ENCODE results near the gene ARHGEF11. TPM values are rescaled to one million over a fixed set of nuclear protein-coding genes. Genes with fewer than 3 reads are reported as not detected.

ARHGEF11 gene
- total RNA-seq, 1 experiment from 2014 or later, result 45.5 TPM

DNA sequence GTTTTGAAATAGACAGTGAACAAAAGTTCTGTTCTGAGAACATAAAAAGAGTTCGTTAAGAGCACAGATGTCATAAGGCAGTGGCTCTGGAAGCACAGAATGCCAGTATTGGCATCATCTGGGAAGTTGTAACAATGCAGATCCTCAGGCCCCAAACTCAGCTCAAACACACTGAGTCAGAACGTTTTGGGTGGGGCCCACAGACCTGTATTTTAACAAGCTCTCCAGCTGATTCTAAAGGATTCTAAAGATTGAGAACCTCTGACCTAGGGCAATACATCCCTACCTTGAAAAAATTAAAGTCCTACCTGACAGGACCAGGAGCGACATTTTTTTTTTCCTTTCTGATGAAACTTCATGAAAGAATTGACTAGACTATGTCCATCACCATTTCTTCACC is 13.2 kb downstream of the ARHGEF11 start:
- Histone ChIP-seq H3K4me1 (no peaks in the 10 kb centered on the region), H3K27me3 (replicated peaks; ENCODE audit: control insufficient read depth, insufficient read depth, low read length) (no peaks in the 10 kb centered on the region), H3K9me3 (no peaks in the 10 kb centered on the region), H3K4me3 (ENCODE audit: low read depth, low read length) (no peak overlapping the region), H3K36me3 (ENCODE audit: control insufficient read depth, insufficient read depth, low read length) (no peaks in the 10 kb centered on the region)
- H3K36me3 Mint-ChIP-seq (ENCODE audit: insufficient read depth, unreplicated experiment), result peaks cover 4% of the 10 kb centered on the region
- peak overlapping the region; percentile 3 for H3K27ac Mint-ChIP-seq (ENCODE audit: unreplicated experiment)
- no peaks in the 10 kb centered on the region for H3K9me3 Mint-ChIP-seq (ENCODE audit: unreplicated experiment)
- CTCF ChIA-PET, result no interaction called here
- no peak for DNase-seq
- no peaks in the 10 kb centered on the region for H3K27me3 Mint-ChIP-seq (ENCODE audit: insufficient read depth, unreplicated experiment)
- POLR2A ChIA-PET, result interaction anchor here (0.7 kb wide), 1 partner anchor 304 kb away, joined by 3 read pairs; the partner anchor contains the start of genes ISG20L2 and METTL25B
- intact Hi-C loops (cut with micrococcal nuclease; ENCODE audit: unreplicated experiment), result no loop called here
- peaks cover 6% of the 10 kb centered on the region for H3K4me1 Mint-ChIP-seq (ENCODE audit: low read depth, unreplicated experiment)
- TF ChIP-seq, protein P1, sequence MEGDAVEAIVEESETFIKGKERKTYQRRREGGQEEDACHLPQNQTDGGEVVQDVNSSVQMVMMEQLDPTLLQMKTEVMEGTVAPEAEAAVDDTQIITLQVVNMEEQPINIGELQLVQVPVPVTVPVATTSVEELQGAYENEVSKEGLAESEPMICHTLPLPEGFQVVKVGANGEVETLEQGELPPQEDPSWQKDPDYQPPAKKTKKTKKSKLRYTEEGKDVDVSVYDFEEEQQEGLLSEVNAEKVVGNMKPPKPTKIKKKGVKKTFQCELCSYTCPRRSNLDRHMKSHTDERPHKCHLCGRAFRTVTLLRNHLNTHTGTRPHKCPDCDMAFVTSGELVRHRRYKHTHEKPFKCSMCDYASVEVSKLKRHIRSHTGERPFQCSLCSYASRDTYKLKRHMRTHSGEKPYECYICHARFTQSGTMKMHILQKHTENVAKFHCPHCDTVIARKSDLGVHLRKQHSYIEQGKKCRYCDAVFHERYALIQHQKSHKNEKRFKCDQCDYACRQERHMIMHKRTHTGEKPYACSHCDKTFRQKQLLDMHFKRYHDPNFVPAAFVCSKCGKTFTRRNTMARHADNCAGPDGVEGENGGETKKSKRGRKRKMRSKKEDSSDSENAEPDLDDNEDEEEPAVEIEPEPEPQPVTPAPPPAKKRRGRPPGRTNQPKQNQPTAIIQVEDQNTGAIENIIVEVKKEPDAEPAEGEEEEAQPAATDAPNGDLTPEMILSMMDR (IDR thresholded peaks at IDR 0.05; ENCODE audit: insufficient read depth in 1 of 2, low read depth in 1 of 2, low read length in 1 of 2, severe bottlenecking in 1 of 2, unreplicated experiment in 1 of 2), result no peak
- H3K4me3 Mint-ChIP-seq (ENCODE audit: unreplicated experiment), result no peak overlapping the region
- BruUV-seq (replicated peaks), result no TSS peak

DNA sequence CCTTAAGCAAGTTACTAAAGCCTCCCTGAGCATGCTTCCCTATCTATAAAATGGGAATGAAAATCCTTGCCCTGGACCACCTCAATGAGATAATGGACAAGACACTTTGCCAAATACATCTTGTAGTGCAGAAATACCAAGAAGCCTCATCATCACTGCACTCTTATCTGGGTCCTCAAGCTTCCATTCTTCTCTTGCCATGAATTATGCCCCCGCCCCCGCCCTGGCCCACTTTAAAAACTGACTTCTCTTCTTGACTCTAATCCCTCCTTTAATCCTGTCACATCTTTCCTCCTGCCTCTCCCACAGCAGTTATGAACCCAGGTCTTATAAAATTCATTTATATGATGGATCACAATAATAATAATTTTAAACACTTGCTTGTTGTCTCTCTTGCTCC is 14.8 kb downstream of the ARHGEF11 start:
- Mint-ChIP-seq H3K4me1 (ENCODE audit: low read depth, unreplicated experiment) (peaks cover 6% of the 10 kb centered on the region), H3K9me3 (ENCODE audit: unreplicated experiment) (no peaks in the 10 kb centered on the region), H3K4me3 (ENCODE audit: unreplicated experiment) (no peak overlapping the region), H3K36me3 (ENCODE audit: insufficient read depth, unreplicated experiment) (peaks cover 4% of the 10 kb centered on the region), H3K27me3 (ENCODE audit: insufficient read depth, unreplicated experiment) (no peaks in the 10 kb centered on the region), H3K27ac (ENCODE audit: unreplicated experiment) (no peak overlapping the region)
- Histone ChIP-seq H3K9me3 (no peaks in the 10 kb centered on the region), H3K4me3 (ENCODE audit: low read depth, low read length) (no peak overlapping the region), H3K27me3 (replicated peaks; ENCODE audit: control insufficient read depth, insufficient read depth, low read length) (no peaks in the 10 kb centered on the region), H3K36me3 (ENCODE audit: control insufficient read depth, insufficient read depth, low read length) (no peaks in the 10 kb centered on the region), H3K4me1 (no peaks in the 10 kb centered on the region)
- no peak for DNase-seq
- BruUV-seq (replicated peaks), result no TSS peak
- TF ChIP-seq, protein P1 (IDR thresholded peaks at IDR 0.05; ENCODE audit: insufficient read depth in 1 of 2, low read depth in 1 of 2, low read length in 1 of 2, severe bottlenecking in 1 of 2, unreplicated experiment in 1 of 2), result no peak
- CTCF ChIA-PET, result no interaction called here
- POLR2A ChIA-PET, result no interaction called here
- intact Hi-C loops (cut with micrococcal nuclease; ENCODE audit: unreplicated experiment), result no loop called here

DNA sequence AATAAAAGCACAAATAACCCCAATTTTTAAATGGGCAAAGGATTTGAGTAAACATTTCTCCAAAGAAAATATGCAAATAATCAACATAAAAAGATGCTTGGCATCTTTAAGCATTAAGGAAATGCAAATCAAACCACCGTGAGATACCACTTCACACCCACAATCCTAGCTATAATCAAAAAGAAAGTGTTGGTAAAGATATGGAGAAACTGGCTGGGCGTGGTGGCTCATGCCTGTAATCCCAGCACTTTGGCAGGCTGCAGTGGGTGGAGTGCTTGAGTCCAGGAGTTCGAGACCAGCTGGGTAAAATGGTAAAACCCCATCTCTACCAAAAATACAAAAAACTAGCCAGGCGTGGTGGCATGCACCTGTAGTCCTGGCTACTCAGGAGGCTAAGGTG is 16.9 kb downstream of the ARHGEF11 start:
- ChIA-PET CTCF (no interaction called here), POLR2A (no interaction called here)
- no peak overlapping the region for H3K4me3 Mint-ChIP-seq (ENCODE audit: unreplicated experiment)
- H3K4me1 Mint-ChIP-seq (ENCODE audit: low read depth, unreplicated experiment), result peaks cover 6% of the 10 kb centered on the region
- H3K4me3 ChIP-seq (ENCODE audit: low read depth, low read length), result no peak overlapping the region
- peaks cover 12% of the 10 kb centered on the region for H3K36me3 Mint-ChIP-seq (ENCODE audit: insufficient read depth, unreplicated experiment)
- H3K9me3 ChIP-seq, result no peaks in the 10 kb centered on the region
- no TSS peak for BruUV-seq (replicated peaks)
- intact Hi-C loops (cut with micrococcal nuclease; ENCODE audit: unreplicated experiment), result no loop called here
- TF ChIP-seq, protein P1 (IDR thresholded peaks at IDR 0.05; ENCODE audit: insufficient read depth in 1 of 2, low read depth in 1 of 2, low read length in 1 of 2, severe bottlenecking in 1 of 2, unreplicated experiment in 1 of 2), result no peak
- no peaks in the 10 kb centered on the region for H3K27me3 Mint-ChIP-seq (ENCODE audit: insufficient read depth, unreplicated experiment)
- H3K4me1 ChIP-seq, result no peaks in the 10 kb centered on the region
- no peak overlapping the region for H3K27ac Mint-ChIP-seq (ENCODE audit: unreplicated experiment)
- DNase-seq, result no peak
- H3K27me3 ChIP-seq (replicated peaks; ENCODE audit: control insufficient read depth, insufficient read depth, low read length), result no peaks in the 10 kb centered on the region
- H3K36me3 ChIP-seq (ENCODE audit: control insufficient read depth, insufficient read depth, low read length), result no peaks in the 10 kb centered on the region
- peaks cover 6% of the 10 kb centered on the region for H3K9me3 Mint-ChIP-seq (ENCODE audit: unreplicated experiment)

All from Caco-2 (cell line).